HepG2 (cell line): ENCODE data around the gene PPP2R1B.

ENCODE experiments used
- FOXP1 ChIP-seq, 2 experiments: fragments of 450-650 bp in 1 of 2; IDR thresholded peaks; 2 replicates each; pipeline ENCODE4 v1.6.1; 2017 to 2018; ENCODE audit warnings: antibody characterized with exemption in 1 of 2
- HNRNPL ChIP-seq: fragments of 200-400 bp; formaldehyde crosslinking; IDR thresholded peaks from 2 replicates; pipeline ENCODE4 v1.6.1; 2017; ENCODE audit warnings: mild to moderate bottlenecking, low read depth, low read length
- KAT2B ChIP-seq: fragments of 150-350 bp; IDR thresholded peaks from 2 replicates; pipeline ENCODE4 v1.6.1; 2014; ENCODE audit warnings: low read depth, low read length, borderline replicate concordance
- NFYB ChIP-seq: sonication (generic); formaldehyde crosslinking; IDR thresholded peaks from 2 replicates; pipeline ENCODE4 v1.4.0; 2020; ENCODE audit warnings: missing genetic modification reagents
- PCBP1 ChIP-seq: fragments of 200-400 bp; formaldehyde crosslinking; IDR thresholded peaks from 2 replicates; pipeline ENCODE4 v1.6.1; 2017; ENCODE audit warnings: mild to moderate bottlenecking, low read depth, low read length, borderline replicate concordance
- PHF8 ChIP-seq: sonication (generic); formaldehyde crosslinking; IDR thresholded peaks from 2 replicates; pipeline ENCODE4 v1.5.0; 2020; ENCODE audit warnings: missing genetic modification reagents
- THAP11 ChIP-seq: IDR thresholded peaks from 2 replicates; pipeline ENCODE4 v1.6.1; 2016; ENCODE audit warnings: missing biosample characterization, missing genetic modification reagents
- TRIM24 ChIP-seq: sonication (generic); formaldehyde crosslinking; IDR thresholded peaks from 2 replicates; pipeline ENCODE4 v1.8.0; 2022; ENCODE audit warnings: mild to moderate bottlenecking, missing genetic modification reagents
- ZBTB1 ChIP-seq: sonication (generic); formaldehyde crosslinking; IDR thresholded peaks from 2 replicates; pipeline ENCODE4 v1.4.0; 2020; ENCODE audit warnings: missing genetic modification reagents, borderline replicate concordance
- ZNF44 ChIP-seq: sonication (generic); formaldehyde crosslinking; IDR thresholded peaks from 2 replicates; pipeline ENCODE4 v1.5.1; 2020; ENCODE audit warnings: mild to moderate bottlenecking, missing genetic modification reagents
- TF ChIP-seq, protein P1 (sequence below): sonication (generic); formaldehyde crosslinking; IDR thresholded peaks from 2 replicates; pipeline ENCODE4 v1.5.0; 2020; ENCODE audit warnings: missing genetic modification reagents
- TF ChIP-seq, protein P2 (sequence below): sonication (generic); formaldehyde crosslinking; IDR thresholded peaks from 2 replicates; pipeline ENCODE4 v1.5.0; 2020; ENCODE audit warnings: mild to moderate bottlenecking, missing genetic modification reagents, moderate library complexity
- TF ChIP-seq, protein P3 (sequence below): sonication (generic); formaldehyde crosslinking; IDR thresholded peaks from 2 replicates; pipeline ENCODE4 v1.8.1; 2022; ENCODE audit warnings: mild to moderate bottlenecking, missing genetic modification reagents
- TF ChIP-seq, protein P4 (sequence below): sonication (generic); formaldehyde crosslinking; conservative IDR thresholded peaks from 2 replicates; pipeline ENCODE4 v1.8.0; 2022; ENCODE audit warnings: low read depth, missing genetic modification reagents

DNA sequence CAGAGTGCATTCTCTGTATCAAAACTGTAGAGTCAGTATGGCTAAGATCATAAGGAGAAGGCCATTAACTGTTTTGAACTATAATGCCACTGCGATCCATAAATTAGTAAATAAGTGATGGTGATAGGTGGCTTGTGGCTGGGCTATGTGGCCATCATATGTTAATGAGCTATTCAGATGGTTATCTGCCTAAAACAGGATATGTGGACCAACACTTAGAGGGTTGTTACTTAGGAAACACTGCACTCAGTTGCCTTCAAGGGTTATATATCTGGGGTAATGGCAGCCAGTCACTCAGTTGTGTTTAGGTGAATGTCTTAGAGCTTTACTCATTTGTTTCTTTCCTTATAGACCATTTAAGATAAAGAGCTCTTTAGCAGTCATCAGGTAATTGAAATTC is 66.0 kb downstream of the PPP2R1B start:
- TF ChIP-seq KAT2B (no peak), PHF8 (CRISPR knock-in tag) (no peak), PCBP1 (no peak), ZBTB1 (CRISPR knock-in tag) (no peak), THAP11 (CRISPR knock-in tag) (no peak), FOXP1 (IDR thresholded peaks at IDR 0.05) (no peak), FOXP1 (CRISPR knock-in tag; IDR thresholded peaks at IDR 0.05) (no peak), TRIM24 (CRISPR knock-in tag) (no peak), HNRNPL (no peak), ZNF44 (CRISPR knock-in tag) (no peak), NFYB (CRISPR knock-in tag) (no peak)
- TF ChIP-seq, protein P1, sequence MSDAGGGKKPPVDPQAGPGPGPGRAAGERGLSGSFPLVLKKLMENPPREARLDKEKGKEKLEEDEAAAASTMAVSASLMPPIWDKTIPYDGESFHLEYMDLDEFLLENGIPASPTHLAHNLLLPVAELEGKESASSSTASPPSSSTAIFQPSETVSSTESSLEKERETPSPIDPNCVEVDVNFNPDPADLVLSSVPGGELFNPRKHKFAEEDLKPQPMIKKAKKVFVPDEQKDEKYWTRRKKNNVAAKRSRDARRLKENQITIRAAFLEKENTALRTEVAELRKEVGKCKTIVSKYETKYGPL (CRISPR knock-in tag) = no peak
- TF ChIP-seq, protein P2, sequence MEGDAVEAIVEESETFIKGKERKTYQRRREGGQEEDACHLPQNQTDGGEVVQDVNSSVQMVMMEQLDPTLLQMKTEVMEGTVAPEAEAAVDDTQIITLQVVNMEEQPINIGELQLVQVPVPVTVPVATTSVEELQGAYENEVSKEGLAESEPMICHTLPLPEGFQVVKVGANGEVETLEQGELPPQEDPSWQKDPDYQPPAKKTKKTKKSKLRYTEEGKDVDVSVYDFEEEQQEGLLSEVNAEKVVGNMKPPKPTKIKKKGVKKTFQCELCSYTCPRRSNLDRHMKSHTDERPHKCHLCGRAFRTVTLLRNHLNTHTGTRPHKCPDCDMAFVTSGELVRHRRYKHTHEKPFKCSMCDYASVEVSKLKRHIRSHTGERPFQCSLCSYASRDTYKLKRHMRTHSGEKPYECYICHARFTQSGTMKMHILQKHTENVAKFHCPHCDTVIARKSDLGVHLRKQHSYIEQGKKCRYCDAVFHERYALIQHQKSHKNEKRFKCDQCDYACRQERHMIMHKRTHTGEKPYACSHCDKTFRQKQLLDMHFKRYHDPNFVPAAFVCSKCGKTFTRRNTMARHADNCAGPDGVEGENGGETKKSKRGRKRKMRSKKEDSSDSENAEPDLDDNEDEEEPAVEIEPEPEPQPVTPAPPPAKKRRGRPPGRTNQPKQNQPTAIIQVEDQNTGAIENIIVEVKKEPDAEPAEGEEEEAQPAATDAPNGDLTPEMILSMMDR = no peak
- TF ChIP-seq, protein P3, sequence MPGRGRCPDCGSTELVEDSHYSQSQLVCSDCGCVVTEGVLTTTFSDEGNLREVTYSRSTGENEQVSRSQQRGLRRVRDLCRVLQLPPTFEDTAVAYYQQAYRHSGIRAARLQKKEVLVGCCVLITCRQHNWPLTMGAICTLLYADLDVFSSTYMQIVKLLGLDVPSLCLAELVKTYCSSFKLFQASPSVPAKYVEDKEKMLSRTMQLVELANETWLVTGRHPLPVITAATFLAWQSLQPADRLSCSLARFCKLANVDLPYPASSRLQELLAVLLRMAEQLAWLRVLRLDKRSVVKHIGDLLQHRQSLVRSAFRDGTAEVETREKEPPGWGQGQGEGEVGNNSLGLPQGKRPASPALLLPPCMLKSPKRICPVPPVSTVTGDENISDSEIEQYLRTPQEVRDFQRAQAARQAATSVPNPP = no peak
- TF ChIP-seq, protein P4, sequence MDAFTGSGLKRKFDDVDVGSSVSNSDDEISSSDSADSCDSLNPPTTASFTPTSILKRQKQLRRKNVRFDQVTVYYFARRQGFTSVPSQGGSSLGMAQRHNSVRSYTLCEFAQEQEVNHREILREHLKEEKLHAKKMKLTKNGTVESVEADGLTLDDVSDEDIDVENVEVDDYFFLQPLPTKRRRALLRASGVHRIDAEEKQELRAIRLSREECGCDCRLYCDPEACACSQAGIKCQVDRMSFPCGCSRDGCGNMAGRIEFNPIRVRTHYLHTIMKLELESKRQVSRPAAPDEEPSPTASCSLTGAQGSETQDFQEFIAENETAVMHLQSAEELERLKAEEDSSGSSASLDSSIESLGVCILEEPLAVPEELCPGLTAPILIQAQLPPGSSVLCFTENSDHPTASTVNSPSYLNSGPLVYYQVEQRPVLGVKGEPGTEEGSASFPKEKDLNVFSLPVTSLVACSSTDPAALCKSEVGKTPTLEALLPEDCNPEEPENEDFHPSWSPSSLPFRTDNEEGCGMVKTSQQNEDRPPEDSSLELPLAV = no peak
